ENCODE results near the gene FLAD1. TPM values are rescaled to one million over a fixed set of nuclear protein-coding genes. Genes with fewer than 3 reads are reported as not detected.

Gene FLAD1
- total RNA-seq (10 to 100 TPM; 32.8 to 64.3 (median 53.4) TPM), total RNA-seq (21.4 to 97.7 (median 46.7) reads per million in 29 experiments)
- total RNA-seq (2013), result 37.5 TPM

- Mint-ChIP-seq H3K4me3 (no peak within 1 kb of the TSS), H3K4me1 (peaks cover 0 to 17% (median 13%) of the 10 kb centered on the region in 3 donors), H3K9me3 (no peaks in the 10 kb centered on the region), H3K27ac (no peak within 1 kb of the TSS), H3K36me3 (peaks cover 8% of the 10 kb centered on the region), H3K27me3 (no peaks in the 10 kb centered on the region)
- CTCF ChIA-PET, result interaction anchor here (0.5 to 3.4 kb wide), 16 partner anchors 15 to 423 kb away, joined by 3 to 29 read pairs (median 3); partner anchors contain the start of genes ADAM15 (in 1 of the 2), PBXIP1 (in 1 of the 2) and PYGO2 (in 1 of the 2)
- POLR2A ChIA-PET, result interaction anchor here (0.5 to 3.0 kb wide), 5 partner anchors 11 to 849 kb away, joined by 3 to 19 read pairs (median 3); partner anchors contain the start of gene PBXIP1 (in 1 of the 2)
- Histone ChIP-seq H3K4me1 (ENCODE audit: control insufficient read depth in 1 of 2, extremely low read depth in 1 of 2, insufficient read depth in 2 of 2, low read length in 2 of 2) (peaks cover 14 to 28% of the 10 kb centered on the region in 2 experiments), H3K36me3 (ENCODE audit: control insufficient read depth in 2 of 2, extremely low read depth in 1 of 2, insufficient read depth in 1 of 2, low read length in 1 of 2) (peaks cover 0 to 19% of the 10 kb centered on the region in 2 donors), H3K27me3 (replicated peaks in 1 of 2; ENCODE audit: control insufficient read depth in 2 of 2, extremely low read depth in 1 of 2, insufficient read depth in 2 of 2, low read length in 1 of 2) (no peaks in the 10 kb centered on the region), H3K27ac (ENCODE audit: low read length) (peak within 1 kb of the TSS; percentile 54), H3K4me3 (ENCODE audit: control insufficient read depth in 1 of 2, extremely low read depth in 1 of 2, low read length in 1 of 2) (peak within 1 kb of the TSS; percentile 67 to 84), H3K9me3 (no peaks in the 10 kb centered on the region)
- ATAC-seq (replicated peaks in 1 of 4) (peak; percentile 99 to 100 (median 100)), DNase-seq (peak; percentile 85 to 98 (median 95))
- 3% methylated on average over 25 of the region's 26 CpGs for WGBS (ENCODE audit: insufficient coverage)
Observed at GRCh38 chr1:154982897-154983648, at the start of gene FLAD1. FLAD1 (plus strand) TSS chr1:154983344; CDS start chr1:154983695, 351 bp downstream.

- H3K4me1 ChIP-seq (ENCODE audit: control insufficient read depth in 1 of 2, extremely low read depth in 1 of 2, insufficient read depth in 2 of 2, low read length in 2 of 2), result peaks cover 16 to 34% of the 10 kb centered on the region in 2 experiments
- H3K27me3 Mint-ChIP-seq, result no peaks in the 10 kb centered on the region
- H3K27ac Mint-ChIP-seq, result peak overlapping the region in 1 of 2 donors; percentile 23
- H3K4me3 ChIP-seq (ENCODE audit: control insufficient read depth in 1 of 2, extremely low read depth in 1 of 2, low read length in 1 of 2), result no peak overlapping the region
- no peak for ATAC-seq (replicated peaks in 1 of 4)
- H3K36me3 ChIP-seq (ENCODE audit: control insufficient read depth in 2 of 2, extremely low read depth in 1 of 2, insufficient read depth in 1 of 2, low read length in 1 of 2), result peaks cover 5 to 7% of the 10 kb centered on the region in 2 donors
- H3K4me3 Mint-ChIP-seq, result peak overlapping the region in 2 of 3 donors; percentile 28 to 97
- WGBS (ENCODE audit: insufficient coverage), result 94% methylated on average over 3 of the region's 5 CpGs
- H3K4me1 Mint-ChIP-seq, result peaks cover 34 to 43% (median 40%) of the 10 kb centered on the region in 3 donors
- H3K9me3 Mint-ChIP-seq, result no peaks in the 10 kb centered on the region
- peaks cover 7% of the 10 kb centered on the region for H3K36me3 Mint-ChIP-seq
- no peak for DNase-seq
- H3K27me3 ChIP-seq (replicated peaks in 1 of 2; ENCODE audit: control insufficient read depth in 2 of 2, extremely low read depth in 1 of 2, insufficient read depth in 2 of 2, low read length in 1 of 2), result no peaks in the 10 kb centered on the region
- ChIA-PET POLR2A (no interaction called here), CTCF (interaction anchor here in 1 of 2 donors (0.8 kb wide), 1 partner anchor 83 kb away, joined by 3 read pairs; no protein-coding TSS in a partner anchor)
- no peak overlapping the region for H3K27ac ChIP-seq (ENCODE audit: low read length)
- no peaks in the 10 kb centered on the region for H3K9me3 ChIP-seq
Observed at GRCh38 chr1:154934358-154934948, 48.7 kb upstream of the FLAD1 start.

DNA sequence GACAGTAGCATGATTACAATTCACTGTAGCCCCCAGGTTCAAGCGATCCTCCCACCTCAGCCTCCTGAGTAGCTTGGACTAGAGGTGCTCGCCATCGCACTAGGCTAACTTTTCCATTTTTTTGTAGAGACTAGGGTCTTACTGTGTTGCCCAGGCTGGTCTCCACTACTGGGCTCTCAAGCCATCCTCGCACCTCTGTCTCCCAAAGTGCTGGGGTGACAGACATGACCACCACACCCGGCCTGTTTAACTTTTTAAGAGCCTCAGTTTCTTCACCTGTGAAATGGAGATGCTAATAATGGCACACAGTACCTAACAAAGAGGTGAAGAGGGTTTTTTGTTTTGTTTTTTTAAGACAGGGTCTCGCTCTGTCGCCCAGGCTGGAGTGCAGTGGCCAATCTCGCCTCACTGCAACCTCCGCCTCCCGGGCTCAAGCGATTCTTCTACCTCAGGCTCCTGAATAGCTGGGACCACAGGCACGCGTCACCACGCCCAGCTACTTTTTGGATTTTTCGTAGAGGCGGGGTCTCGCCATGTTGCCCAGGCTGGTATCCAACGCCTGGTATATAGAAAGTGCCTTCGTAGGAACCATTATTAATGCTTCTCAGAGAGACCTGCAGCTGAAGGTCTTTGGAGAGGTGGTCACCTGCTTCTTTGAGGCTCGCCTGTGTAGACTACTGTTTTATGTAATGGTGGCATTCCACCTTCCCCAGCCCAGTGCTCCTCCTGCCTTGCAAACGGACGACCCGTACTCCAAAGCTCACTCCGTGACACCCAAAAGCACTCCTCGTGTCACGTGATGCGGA lies 47.2 kb upstream of the FLAD1 start:
- no peaks in the 10 kb centered on the region for H3K9me3 Mint-ChIP-seq
- H3K36me3 ChIP-seq (ENCODE audit: control insufficient read depth in 2 of 2, extremely low read depth in 1 of 2, insufficient read depth in 1 of 2, low read length in 1 of 2), result peaks cover 1 to 4% of the 10 kb centered on the region in 2 donors
- no peaks in the 10 kb centered on the region for H3K27me3 ChIP-seq (replicated peaks in 1 of 2; ENCODE audit: control insufficient read depth in 2 of 2, extremely low read depth in 1 of 2, insufficient read depth in 2 of 2, low read length in 1 of 2)
- CTCF ChIA-PET, result interaction anchor here (1.0 to 1.7 kb wide), 9 partner anchors 17 to 376 kb away, joined by 3 to 14 read pairs (median 4); partner anchors contain the start of genes PBXIP1 (in 1 of the 2) and PYGO2 (in 1 of the 2)
- peak overlapping the region; percentile 97 to 99 for H3K27ac Mint-ChIP-seq
- POLR2A ChIA-PET, result interaction anchor here (0.5 to 1.4 kb wide), 5 partner anchors 18 to 550 kb away, joined by 4 to 23 read pairs (median 6); partner anchors contain the start of gene PBXIP1 (in 2 of the 2)
- H3K27me3 Mint-ChIP-seq, result no peaks in the 10 kb centered on the region
- peaks cover 45 to 54% (median 51%) of the 10 kb centered on the region in 3 donors for H3K4me1 Mint-ChIP-seq
- peak overlapping the region; percentile 97 for H3K27ac ChIP-seq (ENCODE audit: low read length)
- peaks cover 3% of the 10 kb centered on the region for H3K36me3 Mint-ChIP-seq
- H3K9me3 ChIP-seq, result no peaks in the 10 kb centered on the region
- 15% methylated on average over 17 of the region's 27 CpGs for WGBS (ENCODE audit: insufficient coverage)
- ATAC-seq (replicated peaks in 1 of 4) (no peak), DNase-seq (no peak)
- H3K4me3 Mint-ChIP-seq, result peak overlapping the region; percentile 96 to 98 (median 97)
- peaks cover 19 to 49% of the 10 kb centered on the region in 2 experiments for H3K4me1 ChIP-seq (ENCODE audit: control insufficient read depth in 1 of 2, extremely low read depth in 1 of 2, insufficient read depth in 2 of 2, low read length in 2 of 2)
- H3K4me3 ChIP-seq (ENCODE audit: control insufficient read depth in 1 of 2, extremely low read depth in 1 of 2, low read length in 1 of 2), result peak overlapping the region; percentile 75 to 96

DNA sequence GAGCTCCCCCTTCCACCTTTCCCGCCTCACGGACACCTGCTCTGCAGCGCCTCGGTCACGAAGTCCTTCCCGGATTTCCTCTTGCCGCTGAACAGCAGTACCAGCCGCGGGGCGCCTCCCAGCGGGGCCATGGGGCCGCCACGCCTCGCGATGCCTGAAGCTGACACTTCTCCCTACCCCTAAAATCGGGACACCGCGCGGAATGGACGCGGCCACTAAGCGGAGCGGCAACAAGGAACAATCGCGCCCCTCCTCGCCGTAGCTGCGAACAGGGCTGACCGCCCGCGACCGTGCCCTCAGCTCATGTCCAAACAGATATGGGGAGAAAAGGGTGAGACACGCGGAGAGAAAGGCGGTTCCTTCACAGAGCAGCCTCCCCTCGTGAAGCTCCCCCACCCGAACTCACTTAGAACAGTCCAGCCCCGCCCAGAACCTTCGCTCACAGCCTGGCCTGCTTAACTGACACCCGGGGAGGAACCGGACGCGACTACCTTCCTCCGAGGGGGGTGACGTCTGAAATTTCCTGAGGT lies 46.5 kb upstream of the FLAD1 start, which contains the start of gene PMVK:
PMVK (minus strand) TSS at position 165 of the 530 bp plus-strand sequence; CDS start at position 131, 34 bp downstream.
- H3K4me1 ChIP-seq (ENCODE audit: control insufficient read depth in 1 of 2, extremely low read depth in 1 of 2, insufficient read depth in 2 of 2, low read length in 2 of 2), result peaks cover 19 to 56% of the 10 kb centered on the region in 2 experiments
- peak within 1 kb of the TSS; percentile 75 to 96 for H3K4me3 ChIP-seq (ENCODE audit: control insufficient read depth in 1 of 2, extremely low read depth in 1 of 2, low read length in 1 of 2)
- no peaks in the 10 kb centered on the region for H3K9me3 ChIP-seq
- Mint-ChIP-seq H3K4me1 (peaks cover 51 to 61% (median 57%) of the 10 kb centered on the region in 3 donors), H3K27ac (peak within 1 kb of the TSS; percentile 97 to 99), H3K4me3 (peak within 1 kb of the TSS; percentile 96 to 98 (median 97)), H3K36me3 (no peaks in the 10 kb centered on the region), H3K27me3 (no peaks in the 10 kb centered on the region), H3K9me3 (no peaks in the 10 kb centered on the region)
- H3K36me3 ChIP-seq (ENCODE audit: control insufficient read depth in 2 of 2, extremely low read depth in 1 of 2, insufficient read depth in 1 of 2, low read length in 1 of 2), result no peaks in the 10 kb centered on the region
- CTCF ChIA-PET, result interaction anchor here (0.5 to 1.7 kb wide), 12 partner anchors 16 to 599 kb away, joined by 3 to 14 read pairs (median 3); partner anchors contain the start of genes PBXIP1 (in 1 of the 2) and PYGO2 (in 1 of the 2)
- H3K27ac ChIP-seq (ENCODE audit: low read length), result peak within 1 kb of the TSS; percentile 97
- DNase-seq (peak; percentile 90 to 98 (median 95)), ATAC-seq (replicated peaks in 1 of 4) (peak; percentile 79 to 94 (median 90))
- POLR2A ChIA-PET, result interaction anchor here (0.5 to 1.4 kb wide), 6 partner anchors 17 to 551 kb away, joined by 3 to 23 read pairs (median 5); partner anchors contain the start of genes PBXIP1 (in 2 of the 2) and FLAD1 (in 1 of the 2)
- 0% methylated on average over 32 of the region's 45 CpGs for WGBS (ENCODE audit: insufficient coverage)
- H3K27me3 ChIP-seq (replicated peaks in 1 of 2; ENCODE audit: control insufficient read depth in 2 of 2, extremely low read depth in 1 of 2, insufficient read depth in 2 of 2, low read length in 1 of 2), result no peaks in the 10 kb centered on the region

DNA sequence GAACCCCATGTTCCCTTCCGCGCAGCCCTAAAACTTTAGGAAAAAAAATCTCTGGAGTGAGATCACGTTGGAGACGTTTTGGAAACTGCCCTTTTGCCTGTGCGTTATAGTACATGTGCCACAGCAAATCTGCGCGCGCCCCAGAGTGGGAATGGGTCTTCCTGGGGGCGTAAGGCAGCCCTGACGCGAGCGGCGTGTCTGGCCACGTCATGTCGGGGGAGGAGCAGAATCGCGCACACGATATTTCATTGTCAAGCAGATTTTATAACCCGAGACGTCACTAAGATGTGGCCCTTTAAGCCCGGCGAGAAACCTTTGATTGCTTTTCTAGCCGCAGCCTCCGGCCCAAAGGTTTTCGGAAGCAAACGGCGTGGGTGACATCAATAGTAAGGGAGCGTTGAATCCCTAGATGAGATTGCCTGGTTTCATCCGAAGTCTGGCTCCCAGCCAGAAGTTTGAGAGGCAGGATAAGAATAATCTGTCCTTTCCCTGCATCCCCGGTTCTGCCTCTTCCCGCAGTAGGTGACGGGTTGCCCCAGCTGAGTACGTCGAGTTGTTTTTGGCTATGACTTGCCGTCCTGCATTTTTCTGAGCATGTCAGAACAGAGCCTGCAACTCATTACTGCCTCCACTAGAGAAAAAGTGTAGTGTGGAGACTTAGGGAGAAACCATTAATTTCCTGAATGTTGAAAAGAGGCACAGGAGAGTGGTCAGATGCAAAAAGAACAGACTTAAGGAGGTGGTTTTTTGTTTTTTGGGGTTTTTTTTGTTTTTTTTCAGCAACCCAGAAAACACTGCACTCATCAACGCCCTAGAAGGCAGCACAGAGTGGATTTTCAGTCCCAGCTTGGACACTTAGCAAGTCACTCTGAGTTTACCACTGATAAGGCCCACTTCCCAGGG lies 45.8 kb upstream of the FLAD1 start:
- 0% methylated on average over 28 of the region's 36 CpGs for WGBS (ENCODE audit: insufficient coverage)
- Histone ChIP-seq H3K27me3 (replicated peaks in 1 of 2; ENCODE audit: control insufficient read depth in 2 of 2, extremely low read depth in 1 of 2, insufficient read depth in 2 of 2, low read length in 1 of 2) (no peaks in the 10 kb centered on the region), H3K4me1 (ENCODE audit: control insufficient read depth in 1 of 2, extremely low read depth in 1 of 2, insufficient read depth in 2 of 2, low read length in 2 of 2) (peaks cover 22 to 63% of the 10 kb centered on the region in 2 experiments), H3K4me3 (ENCODE audit: control insufficient read depth in 1 of 2, extremely low read depth in 1 of 2, low read length in 1 of 2) (peak overlapping the region; percentile 75 to 96), H3K36me3 (ENCODE audit: control insufficient read depth in 2 of 2, extremely low read depth in 1 of 2, insufficient read depth in 1 of 2, low read length in 1 of 2) (no peaks in the 10 kb centered on the region), H3K9me3 (no peaks in the 10 kb centered on the region), H3K27ac (ENCODE audit: low read length) (peak overlapping the region; percentile 97)
- Mint-ChIP-seq H3K27ac (peak overlapping the region; percentile 97 to 99), H3K36me3 (no peaks in the 10 kb centered on the region), H3K27me3 (no peaks in the 10 kb centered on the region), H3K4me1 (peaks cover 57 to 68% (median 64%) of the 10 kb centered on the region in 3 donors), H3K4me3 (peak overlapping the region; percentile 96 to 98 (median 97)), H3K9me3 (no peaks in the 10 kb centered on the region)
- ChIA-PET CTCF (interaction anchor here (0.5 to 1.7 kb wide), 15 partner anchors 15 to 600 kb away, joined by 3 to 14 read pairs (median 3); partner anchors contain the start of genes FLAD1 (in 1 of the 2), PBXIP1 (in 1 of the 2) and PYGO2 (in 1 of the 2)), POLR2A (interaction anchor here (0.6 to 1.4 kb wide), 6 partner anchors 18 to 333 kb away, joined by 3 to 23 read pairs (median 5); partner anchors contain the start of genes PBXIP1 (in 2 of the 2) and FLAD1 (in 1 of the 2))
- ATAC-seq (replicated peaks in 1 of 4), result peak; percentile 75 to 80 (median 78)
- DNase-seq, result peak in 33 of 35 experiments; percentile 83 to 98 (median 91)
